ENCODE results near the gene PTPRN2. TPM values are rescaled to one million over a fixed set of nuclear protein-coding genes. Genes with fewer than 3 reads are reported as not detected.
"Not testable (repeated sequence)": the region's sequence is repeated elsewhere in the genome, so short reads cannot be mapped to it uniquely, and the experiment has no call there.

PTPRN2 gene
- total RNA-seq, 1 donor, result 0.09 TPM

- TF ChIP-seq CTCF (IDR thresholded peaks at IDR 0.05; ENCODE audit: insufficient read depth, low read length), result no peak
- DNase-seq (ENCODE audit: low read depth), result no peak
- H3K4me3 ChIP-seq (ENCODE audit: low read depth, low read length), result no peak overlapping the region
Measured at GRCh38 chr7:158301207-158301606, 286.4 kb downstream of the PTPRN2 start.

- DNase-seq (ENCODE audit: low read depth), result no peak
- no peak for TF ChIP-seq CTCF (IDR thresholded peaks at IDR 0.05; ENCODE audit: insufficient read depth, low read length)
- no peak overlapping the region for H3K4me3 ChIP-seq (ENCODE audit: low read depth, low read length)
Measured at GRCh38 chr7:158300427-158300826, 287.2 kb downstream of the PTPRN2 start.

- DNase-seq (ENCODE audit: low read depth), result no peak
- no peak overlapping the region for H3K4me3 ChIP-seq (ENCODE audit: low read depth, low read length)
- TF ChIP-seq CTCF (IDR thresholded peaks at IDR 0.05; ENCODE audit: insufficient read depth, low read length), result no peak
Measured at GRCh38 chr7:158299607-158300006, 288.0 kb downstream of the PTPRN2 start.

GRCh38 chr7:158296798-158297104, 290.9 kb downstream of the PTPRN2 start:
- no peak for TF ChIP-seq CTCF (IDR thresholded peaks at IDR 0.05; ENCODE audit: insufficient read depth, low read length)
- no peak for DNase-seq (ENCODE audit: low read depth)
- no peak overlapping the region for H3K4me3 ChIP-seq (ENCODE audit: low read depth, low read length)

GRCh38 chr7:158295966-158296797, 291.4 kb downstream of the PTPRN2 start:
- DNase-seq (ENCODE audit: low read depth), result no peak
- TF ChIP-seq CTCF (IDR thresholded peaks at IDR 0.05; ENCODE audit: insufficient read depth, low read length), result no peak

GRCh38 chr7:158294468-158295215, 293.0 kb downstream of the PTPRN2 start:
- not testable (repeated sequence) for DNase-seq (ENCODE audit: low read depth); H3K4me3 ChIP-seq (ENCODE audit: low read depth, low read length)

More at GRCh38 chr7:158295966-158296797, 291.4 kb downstream of the PTPRN2 start:
- H3K4me3 ChIP-seq (ENCODE audit: low read depth, low read length), result no peak overlapping the region

GRCh38 chr7:158292948-158293347, 294.7 kb downstream of the PTPRN2 start:
- TF ChIP-seq CTCF (IDR thresholded peaks at IDR 0.05; ENCODE audit: insufficient read depth, low read length), result no peak
- no peak for DNase-seq (ENCODE audit: low read depth)

More at GRCh38 chr7:158292948-158293347, 294.7 kb downstream of the PTPRN2 start:
- H3K4me3 ChIP-seq (ENCODE audit: low read depth, low read length), result no peak overlapping the region

All from fibroblast of the aortic adventitia (primary cell).